GM12878 (cell line): ENCODE measurements around the gene FHOD3.

Experiments
- BMI1 ChIP-seq: fragments of 450-650 bp; IDR thresholded peaks from 2 replicates; pipeline ENCODE4 v1.6.1; 2016; ENCODE audit warnings: mild to moderate bottlenecking, moderate library complexity, borderline replicate concordance
- DPF2 ChIP-seq: fragments of 450-650 bp; IDR thresholded peaks from 2 replicates; pipeline ENCODE4 v1.6.1; 2017; ENCODE audit warnings: mild to moderate bottlenecking
- MYB ChIP-seq: fragments of 150-350 bp; IDR thresholded peaks from 2 replicates; pipeline ENCODE4 v1.6.1; 2014; ENCODE audit warnings: mild to moderate bottlenecking, low read depth, low read length, borderline replicate concordance
- RFX5 ChIP-seq: IDR thresholded peaks from 2 replicates; pipeline ENCODE4 v1.6.1; 2011; ENCODE audit warnings: low read depth, low read length, improper control_type of control experiment
- SREBF2 ChIP-seq: IDR thresholded peaks from 2 replicates; pipeline ENCODE4 v1.6.1; 2012; ENCODE audit warnings: mild to moderate bottlenecking, low read length
- ZNF592 ChIP-seq: fragments of 450-650 bp; IDR thresholded peaks from 2 replicates; pipeline ENCODE4 v1.6.1; 2017; ENCODE audit warnings: mild to moderate bottlenecking, moderate library complexity
- TF ChIP-seq, protein P1 (sequence below), 3 experiments: IDR thresholded peaks in 2 of 3; conservative IDR thresholded peaks in 1 of 3; 2 replicates each; pipeline ENCODE4 v1.5.1; 2011; ENCODE audit warnings: low read depth in 3 of 3, low read length in 3 of 3, mild to moderate bottlenecking in 3 of 3, control low read depth in 2 of 3, moderate library complexity in 2 of 3, inconsistent platforms in 1 of 3, mixed read lengths in 1 of 3; ENCODE audit not compliant: control insufficient read depth in 2 of 3, insufficient read depth in 1 of 3; ENCODE audit errors: extremely low read depth in 1 of 3
- TF ChIP-seq, protein P2 (sequence below): fragments of 450-650 bp; IDR thresholded peaks from 2 replicates; pipeline ENCODE4 v1.6.1; 2014; ENCODE audit warnings: mild to moderate bottlenecking

GRCh38 chr18:36624451-36625167, 327.1 kb downstream of the FHOD3 start:
- TF ChIP-seq, protein P1, sequence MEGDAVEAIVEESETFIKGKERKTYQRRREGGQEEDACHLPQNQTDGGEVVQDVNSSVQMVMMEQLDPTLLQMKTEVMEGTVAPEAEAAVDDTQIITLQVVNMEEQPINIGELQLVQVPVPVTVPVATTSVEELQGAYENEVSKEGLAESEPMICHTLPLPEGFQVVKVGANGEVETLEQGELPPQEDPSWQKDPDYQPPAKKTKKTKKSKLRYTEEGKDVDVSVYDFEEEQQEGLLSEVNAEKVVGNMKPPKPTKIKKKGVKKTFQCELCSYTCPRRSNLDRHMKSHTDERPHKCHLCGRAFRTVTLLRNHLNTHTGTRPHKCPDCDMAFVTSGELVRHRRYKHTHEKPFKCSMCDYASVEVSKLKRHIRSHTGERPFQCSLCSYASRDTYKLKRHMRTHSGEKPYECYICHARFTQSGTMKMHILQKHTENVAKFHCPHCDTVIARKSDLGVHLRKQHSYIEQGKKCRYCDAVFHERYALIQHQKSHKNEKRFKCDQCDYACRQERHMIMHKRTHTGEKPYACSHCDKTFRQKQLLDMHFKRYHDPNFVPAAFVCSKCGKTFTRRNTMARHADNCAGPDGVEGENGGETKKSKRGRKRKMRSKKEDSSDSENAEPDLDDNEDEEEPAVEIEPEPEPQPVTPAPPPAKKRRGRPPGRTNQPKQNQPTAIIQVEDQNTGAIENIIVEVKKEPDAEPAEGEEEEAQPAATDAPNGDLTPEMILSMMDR (IDR thresholded peaks at IDR 0.05 in 2 of 3, conservative IDR thresholded peaks at IDR 0.05 in 1 of 3; ENCODE audit: control insufficient read depth in 2 of 3, extremely low read depth in 1 of 3, insufficient read depth in 1 of 3, low read depth in 3 of 3, low read length in 3 of 3), result no peak
- TF ChIP-seq RFX5, result no peak
- no peak for TF ChIP-seq MYB
- no peak for TF ChIP-seq DPF2
- TF ChIP-seq SREBF2, result no peak
- TF ChIP-seq ZNF592, result no peak
- TF ChIP-seq, protein P2, sequence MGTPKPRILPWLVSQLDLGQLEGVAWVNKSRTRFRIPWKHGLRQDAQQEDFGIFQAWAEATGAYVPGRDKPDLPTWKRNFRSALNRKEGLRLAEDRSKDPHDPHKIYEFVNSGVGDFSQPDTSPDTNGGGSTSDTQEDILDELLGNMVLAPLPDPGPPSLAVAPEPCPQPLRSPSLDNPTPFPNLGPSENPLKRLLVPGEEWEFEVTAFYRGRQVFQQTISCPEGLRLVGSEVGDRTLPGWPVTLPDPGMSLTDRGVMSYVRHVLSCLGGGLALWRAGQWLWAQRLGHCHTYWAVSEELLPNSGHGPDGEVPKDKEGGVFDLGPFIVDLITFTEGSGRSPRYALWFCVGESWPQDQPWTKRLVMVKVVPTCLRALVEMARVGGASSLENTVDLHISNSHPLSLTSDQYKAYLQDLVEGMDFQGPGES, result no peak
- no peak for TF ChIP-seq BMI1
